Neuronal stem cell (in vitro differentiated cells): ENCODE results near the gene GLCCI1.

Experiments
- DNase-seq: peaks from one replicate; pipeline ENCODE4 v3.0.0-alpha.2; 2013; ENCODE audit warnings: low spot score
- H2AFZ ChIP-seq: one replicate; pipeline ENCODE4 v1.6.1; 2013; ENCODE audit warnings: mild to moderate bottlenecking, low read length, inconsistent platforms
- H2AK5ac ChIP-seq: 2 replicates; pipeline ENCODE4 v1.6.1; 2013; ENCODE audit warnings: low read depth, mild to moderate bottlenecking, inconsistent platforms, low read length, moderate library complexity, mixed read lengths
- H2BK120ac ChIP-seq: 2 replicates; pipeline ENCODE4 v1.6.1; 2013; ENCODE audit warnings: low read depth, mild to moderate bottlenecking, inconsistent platforms, low read length, moderate library complexity, mixed read lengths
- H2BK12ac ChIP-seq: one replicate; pipeline ENCODE4 v1.6.1; 2013; ENCODE audit warnings: low read length, inconsistent platforms
- H2BK15ac ChIP-seq: 2 replicates; pipeline ENCODE4 v1.6.1; 2013; ENCODE audit warnings: mild to moderate bottlenecking, low read length, inconsistent platforms, mixed read lengths
- H2BK5ac ChIP-seq: one replicate; pipeline ENCODE4 v1.6.1; 2013; ENCODE audit warnings: inconsistent platforms, mild to moderate bottlenecking, low read length, moderate library complexity
- H3K14ac ChIP-seq: one replicate; pipeline ENCODE4 v1.6.1; 2013; ENCODE audit warnings: low read length, inconsistent platforms
- H3K18ac ChIP-seq: 2 replicates; pipeline ENCODE4 v1.6.1; 2013; ENCODE audit warnings: low read length, inconsistent platforms
- H3K23ac ChIP-seq: 2 replicates; pipeline ENCODE4 v1.6.1; 2013; ENCODE audit warnings: low read depth, mild to moderate bottlenecking, mixed read lengths, low read length, inconsistent platforms; ENCODE audit not compliant: poor library complexity
- H3K27ac ChIP-seq: replicated peaks from 3 replicates; pipeline ENCODE4 v1.5.1; 2013; ENCODE audit warnings: low read length, inconsistent platforms
- H3K27me3 ChIP-seq, 3 experiments: 2 replicates each; pipeline ENCODE4 v1.6.1; 2013; ENCODE audit warnings: low read length in 3 of 3, mild to moderate bottlenecking in 2 of 3, inconsistent platforms in 1 of 3, low read depth in 1 of 3, mixed read lengths in 1 of 3, moderate library complexity in 1 of 3; ENCODE audit not compliant: control insufficient read depth in 3 of 3, insufficient read depth in 3 of 3
- H3K36me3 ChIP-seq, 2 donors: replicated peaks in 1 of 2; 2 replicates each; pipeline ENCODE4 v1.6.1; 2013; ENCODE audit warnings: low read length in 2 of 2; ENCODE audit not compliant: control insufficient read depth in 2 of 2, insufficient read depth in 2 of 2
- H3K4ac ChIP-seq: 2 replicates; pipeline ENCODE4 v1.6.1; 2013; ENCODE audit warnings: inconsistent platforms, mild to moderate bottlenecking, low read length, moderate library complexity
- H3K4me1 ChIP-seq, 2 donors: 1 replicate in 1 of 2; 2 replicates in 1 of 2; pipeline ENCODE4 v1.6.1; 2013; ENCODE audit warnings: low read length in 2 of 2, low read depth in 1 of 2; ENCODE audit not compliant: control insufficient read depth in 2 of 2, insufficient read depth in 1 of 2
- H3K4me2 ChIP-seq: one replicate; pipeline ENCODE4 v1.6.1; 2013; ENCODE audit warnings: mild to moderate bottlenecking, low read length, inconsistent platforms; ENCODE audit not compliant: insufficient read depth, poor library complexity, severe bottlenecking
- H3K4me3 ChIP-seq, 2 donors: 2 replicates each; pipeline ENCODE4 v1.5.1; 2013; ENCODE audit warnings: low read length in 2 of 2, mild to moderate bottlenecking in 2 of 2, inconsistent platforms in 1 of 2, moderate library complexity in 1 of 2
- H3K79me1 ChIP-seq: one replicate; pipeline ENCODE4 v1.6.1; 2013; ENCODE audit warnings: low read depth, mild to moderate bottlenecking, inconsistent platforms, low read length, moderate library complexity
- H3K9ac ChIP-seq: one replicate; pipeline ENCODE4 v1.6.1; 2013; ENCODE audit warnings: mild to moderate bottlenecking, low read depth, low read length, inconsistent platforms; ENCODE audit not compliant: poor library complexity
- H3K9me3 ChIP-seq, 2 donors: replicated peaks in 1 of 2; 2 replicates each; pipeline versions ENCODE3 to v1.6.1; 2013; ENCODE audit warnings: low read length in 2 of 2, mild to moderate bottlenecking in 2 of 2, inconsistent platforms in 1 of 2, low read depth in 1 of 2, mixed read lengths in 1 of 2, moderate library complexity in 1 of 2; ENCODE audit not compliant: control insufficient read depth in 2 of 2, insufficient read depth in 1 of 2
- H4K8ac ChIP-seq: one replicate; pipeline ENCODE4 v1.6.1; 2013; ENCODE audit warnings: low read depth, mild to moderate bottlenecking, inconsistent platforms, low read length, moderate library complexity
- H4K91ac ChIP-seq: one replicate; pipeline ENCODE4 v1.6.1; 2013; ENCODE audit warnings: low read length, low read depth, mild to moderate bottlenecking, inconsistent platforms; ENCODE audit not compliant: poor library complexity
- WGBS, 2 donors: extraction: QIAGEN DNeasy Blood & Tissue Kit; methylation state at CpG; one replicate each; pipeline ENCODE4 v1.1.7; 2013; ENCODE audit warnings: missing lambda C conversion rate in 2 of 2, mixed read lengths in 1 of 2; ENCODE audit not compliant: insufficient read length in 2 of 2, insufficient replicate concordance in 1 of 2; ENCODE audit errors: extremely low coverage in 2 of 2; 5-methylcytosine and 5-hydroxymethylcytosine counted together

GLCCI1 gene

DNA sequence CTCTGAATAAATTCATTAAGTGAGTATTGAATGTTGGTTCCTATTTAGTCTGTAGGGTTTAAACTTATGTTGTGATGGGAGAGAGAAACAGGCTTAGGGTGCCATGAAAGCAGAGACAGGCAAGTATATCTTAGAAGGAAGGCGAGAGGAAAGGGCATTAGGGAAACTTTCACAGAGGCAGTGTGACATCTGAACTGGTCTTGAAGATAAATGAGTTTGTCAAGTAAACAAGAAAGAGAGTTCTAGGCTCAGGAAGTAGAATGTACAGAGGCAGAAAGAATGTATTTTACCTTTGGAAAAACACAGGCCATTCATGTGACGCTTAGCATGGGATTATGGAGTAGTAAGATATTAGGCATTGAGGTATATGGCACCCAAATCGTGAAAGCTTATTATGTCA, 34.5 kb downstream of the GLCCI1 start:
- Histone ChIP-seq H3K27ac (no peak overlapping the region), H3K9me3 (peaks cover 0 to 16% of the 10 kb centered on the region in 2 donors)
- WGBS, 2 donors: no CpG with 5 or more reads among the region's 3 CpGs

DNA sequence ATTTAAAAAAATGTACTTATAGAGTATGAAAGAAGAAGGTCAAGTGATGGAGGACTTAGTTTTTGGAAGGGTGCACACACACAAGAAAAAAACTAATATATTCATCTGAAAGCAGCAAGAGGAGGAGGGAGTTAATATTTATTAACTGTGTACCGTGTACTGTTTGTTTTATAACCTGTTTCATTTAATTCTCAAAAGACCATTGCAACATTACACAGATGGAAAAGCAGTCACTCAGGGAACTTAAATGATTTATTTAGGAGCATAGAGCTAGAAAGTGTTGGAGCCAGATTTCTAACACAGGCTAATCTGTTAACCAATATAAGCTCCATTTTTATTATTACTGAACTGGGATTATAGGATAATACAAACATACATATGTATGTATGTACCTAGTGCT, 36.7 kb downstream of the GLCCI1 start:
- no peak overlapping the region for H2AFZ ChIP-seq
- H3K4me2 ChIP-seq: no peak overlapping the region
- no peak for DNase-seq
- no peaks in the 10 kb centered on the region for H3K79me1 ChIP-seq
- no peak overlapping the region for H3K4ac ChIP-seq
- H3K18ac ChIP-seq: no peak overlapping the region
- H3K14ac ChIP-seq: no peak overlapping the region
- H3K4me1 ChIP-seq: no peaks in the 10 kb centered on the region
- peaks cover 0 to 3% of the 10 kb centered on the region in 2 donors for H3K9me3 ChIP-seq
- no peak overlapping the region for H2BK12ac ChIP-seq
- no peak overlapping the region for H2BK5ac ChIP-seq
- no peak overlapping the region for H3K9ac ChIP-seq
- H3K4me3 ChIP-seq: no peak overlapping the region
- no peak overlapping the region for H2BK15ac ChIP-seq
- no CpG with 5 or more reads among the region's 1 CpG for WGBS, 2 donors
- no peak overlapping the region for H3K27ac ChIP-seq
- H3K36me3 ChIP-seq: peaks cover 15 to 60% of the 10 kb centered on the region in 2 donors
- no peak overlapping the region for H4K8ac ChIP-seq
- H3K23ac ChIP-seq: no peak overlapping the region
- H3K27me3 ChIP-seq: no peaks in the 10 kb centered on the region
- no peak overlapping the region for H4K91ac ChIP-seq
- H2BK120ac ChIP-seq: no peak overlapping the region
- H2AK5ac ChIP-seq: no peak overlapping the region

More for the DNA sequence above, 34.5 kb downstream of the GLCCI1 start:
- H3K4me2 ChIP-seq: no peak overlapping the region
- DNase-seq: no peak
- no peak overlapping the region for H2BK12ac ChIP-seq
- no peaks in the 10 kb centered on the region for H3K79me1 ChIP-seq
- no peak overlapping the region for H4K91ac ChIP-seq
- no peak overlapping the region for H3K23ac ChIP-seq
- peaks cover 11 to 44% of the 10 kb centered on the region in 2 donors for H3K36me3 ChIP-seq
- no peak overlapping the region for H3K14ac ChIP-seq
- no peak overlapping the region for H2BK120ac ChIP-seq
- no peak overlapping the region for H3K18ac ChIP-seq
- H3K4me3 ChIP-seq: no peak overlapping the region
- no peak overlapping the region for H2AFZ ChIP-seq
- H3K9ac ChIP-seq: no peak overlapping the region
- no peak overlapping the region for H3K4ac ChIP-seq
- no peaks in the 10 kb centered on the region for H3K4me1 ChIP-seq
- H2AK5ac ChIP-seq: no peak overlapping the region
- H3K27me3 ChIP-seq: no peaks in the 10 kb centered on the region
- no peak overlapping the region for H2BK5ac ChIP-seq
- no peak overlapping the region for H2BK15ac ChIP-seq
- H4K8ac ChIP-seq: no peak overlapping the region

DNA sequence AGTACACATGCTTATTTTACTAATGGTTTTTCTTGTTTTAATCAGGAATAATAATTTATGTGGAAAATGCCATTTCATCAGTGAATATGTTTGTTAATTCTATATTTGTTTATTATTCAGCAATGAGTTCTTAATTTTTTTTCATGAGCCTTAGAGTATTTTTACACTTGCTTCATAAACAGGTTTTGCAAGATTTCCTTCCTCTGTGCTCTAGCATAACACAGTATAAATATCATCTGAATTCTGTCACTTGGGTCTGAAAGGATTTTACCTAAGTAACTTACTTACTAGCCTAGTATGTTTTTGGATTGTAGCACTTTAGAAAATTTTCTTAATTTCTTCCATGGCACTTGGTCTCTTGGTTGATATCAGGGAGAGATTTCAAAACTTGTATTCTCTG, 45.8 kb downstream of the GLCCI1 start:
- no peak for DNase-seq

DNA sequence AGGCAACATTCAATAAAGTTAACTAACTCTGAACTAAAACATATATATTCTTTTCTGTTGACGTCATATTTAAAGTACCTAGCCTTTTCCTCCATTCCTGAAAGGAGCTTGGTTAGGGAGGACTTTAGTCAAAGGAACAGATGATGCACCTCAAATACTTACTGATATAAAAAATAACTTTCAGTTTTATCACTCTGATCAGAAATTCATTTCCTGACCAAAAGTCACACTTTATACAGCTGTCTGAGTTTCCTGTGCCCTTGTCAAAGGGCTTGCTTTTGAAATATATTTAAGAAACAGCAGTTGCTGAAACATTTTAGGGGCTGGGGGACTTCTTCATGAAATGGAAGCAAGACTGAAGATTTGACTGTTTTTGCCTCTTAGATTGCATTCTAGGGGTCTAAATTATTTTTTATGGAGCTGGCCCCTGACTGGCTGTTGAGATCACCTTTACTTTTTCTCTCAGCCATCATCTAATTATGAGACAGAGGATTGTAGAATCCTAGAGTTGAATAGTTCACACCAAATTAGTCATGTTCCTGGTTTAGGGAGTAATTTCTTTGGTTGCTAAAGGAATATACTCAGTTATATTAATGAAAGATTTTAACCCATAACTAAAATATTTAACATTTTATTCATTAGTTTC, 46.6 kb downstream of the GLCCI1 start:
- DNase-seq: no peak
- WGBS, 2 donors: no CpG with 5 or more reads among the region's 1 CpG

More for the DNA sequence above, 45.8 kb downstream of the GLCCI1 start:
- Histone ChIP-seq H3K18ac (no peak overlapping the region), H2BK15ac (no peak overlapping the region), H3K4me3 (no peak overlapping the region), H2BK5ac (no peak overlapping the region), H3K27ac (no peak overlapping the region), H2AFZ (no peak overlapping the region), H3K27me3 (no peaks in the 10 kb centered on the region), H4K91ac (no peak overlapping the region), H3K36me3 (peaks cover 2 to 38% of the 10 kb centered on the region in 2 donors), H3K9ac (no peak overlapping the region), H2BK120ac (no peak overlapping the region), H3K79me1 (peaks cover 4% of the 10 kb centered on the region), H3K14ac (no peak overlapping the region), H3K4me1 (no peaks in the 10 kb centered on the region), H2BK12ac (no peak overlapping the region), H3K4me2 (no peak overlapping the region), H4K8ac (no peak overlapping the region), H3K9me3 (peaks cover under 1 to 5% of the 10 kb centered on the region in 2 donors), H3K4ac (no peak overlapping the region), H3K23ac (no peak overlapping the region), H2AK5ac (no peak overlapping the region)

More for the DNA sequence above, 46.6 kb downstream of the GLCCI1 start:
- H3K36me3 ChIP-seq: peaks cover 3 to 44% of the 10 kb centered on the region in 2 donors
- H2BK5ac ChIP-seq: no peak overlapping the region
- no peak overlapping the region for H3K4me2 ChIP-seq
- H4K91ac ChIP-seq: no peak overlapping the region
- H3K9me3 ChIP-seq: peaks cover 1 to 5% of the 10 kb centered on the region in 2 donors
- H2AK5ac ChIP-seq: no peak overlapping the region
- H3K4ac ChIP-seq: no peak overlapping the region
- no peak overlapping the region for H2BK12ac ChIP-seq
- H3K4me3 ChIP-seq: no peak overlapping the region
- no peak overlapping the region for H4K8ac ChIP-seq
- no peaks in the 10 kb centered on the region for H3K27me3 ChIP-seq
- no peak overlapping the region for H3K23ac ChIP-seq
- no peak overlapping the region for H3K9ac ChIP-seq
- no peak overlapping the region for H3K18ac ChIP-seq
- no peaks in the 10 kb centered on the region for H3K4me1 ChIP-seq
- no peak overlapping the region for H2AFZ ChIP-seq
- peaks cover 4% of the 10 kb centered on the region for H3K79me1 ChIP-seq
- no peak overlapping the region for H2BK120ac ChIP-seq
- no peak overlapping the region for H3K27ac ChIP-seq
- no peak overlapping the region for H3K14ac ChIP-seq
- H2BK15ac ChIP-seq: no peak overlapping the region
